ENCODE measurements around the gene GIPC1. TPM values are rescaled to one million over a fixed set of nuclear protein-coding genes. Genes with fewer than 3 reads are reported as not detected.

GIPC1 gene
- total RNA-seq, 1 experiment from 2014 or later, result 103 TPM

- ChIA-PET RAD21 (ENCODE audit: low non-redundant PET in 1 of 2, low total read pairs in 2 of 2, uncharacterized antibody in 2 of 2, unreplicated experiment in 2 of 2) (no interaction called here), CTCF (interaction anchor here (0.8 kb wide), 1 partner anchor 9 kb away, joined by 3 read pairs; no protein-coding TSS in a partner anchor), POLR2A (no interaction called here)
- Histone ChIP-seq H4K20me1 (ENCODE audit: insufficient read depth) (no peaks in the 10 kb centered on the region), H3K9me3 (ENCODE audit: control insufficient read depth in 1 of 2, insufficient read depth in 1 of 2, low read depth in 1 of 2, low read length in 2 of 2) (no peaks in the 10 kb centered on the region), H3K9me2 (ENCODE audit: insufficient read depth) (no peaks in the 10 kb centered on the region), H3K4me1 (ENCODE audit: control insufficient read depth in 1 of 2, insufficient read depth in 2 of 2, low read length in 2 of 2) (peaks cover 22 to 49% of the 10 kb centered on the region in 2 experiments; a peak in 3 of 4 replicates), H3K27me3 (ENCODE audit: insufficient read depth, low read length) (no peaks in the 10 kb centered on the region), H3K36me3 (ENCODE audit: control insufficient read depth in 1 of 2, insufficient read depth in 2 of 2, low read length in 2 of 2) (peaks cover 9 to 12% of the 10 kb centered on the region in 2 experiments; a peak in 3 of 4 replicates), H2AFZ (ENCODE audit: low read depth, low read length, poor library complexity, severe bottlenecking) (no peak overlapping the region), H3K4me3 (replicated peaks in 1 of 2; ENCODE audit: low read depth in 1 of 2, low read length in 2 of 2) (peak overlapping the region in 1 of 2 experiments; percentile 3; a peak in 1 of 4 replicates), H3K9ac (ENCODE audit: low read length) (no peak overlapping the region), H3K79me2 (ENCODE audit: insufficient read depth, low read length) (peaks cover 2% of the 10 kb centered on the region; the same call in 1 of the 2 replicates), H3K27ac (ENCODE audit: low read depth, low read length) (peak overlapping the region; percentile 51; the same call in 1 of the 2 replicates), H3K4me2 (ENCODE audit: low read length) (peak overlapping the region; percentile 72)
- intact Hi-C loops (cut with micrococcal nuclease), result no loop called here
- ATAC-seq (peak; percentile 57), DNase-seq (ENCODE audit: low read depth, low spot score) (peak; percentile 48)
- TF ChIP-seq EZH2phosphoT487 (IDR thresholded peaks at IDR 0.05; ENCODE audit: borderline replicate concordance), result no peak
- TF ChIP-seq POLR2AphosphoS5 (IDR thresholded peaks at IDR 0.05; ENCODE audit: low read depth, low read length), result peak; percentile 59
- TF ChIP-seq ELF1 (IDR thresholded peaks at IDR 0.05; ENCODE audit: borderline replicate concordance, low read depth), result no peak
- TF ChIP-seq TCF7L2 (IDR thresholded peaks at IDR 0.05; ENCODE audit: borderline replicate concordance, extremely low read depth, insufficient read depth, insufficient read length), result no peak
- no TSS peak for BruUV-seq (replicated peaks)
These were observed 19.1 kb downstream of the GIPC1 start for GRCh38 chr19:14476673-14477401.

GRCh38 chr19:14476327-14476672, 19.6 kb downstream of the GIPC1 start:
- Histone ChIP-seq H3K9ac (ENCODE audit: low read length) (no peak overlapping the region; the same call in 1 of the 2 replicates), H3K4me2 (ENCODE audit: low read length) (peak overlapping the region; percentile 72), H2AFZ (ENCODE audit: low read depth, low read length, poor library complexity, severe bottlenecking) (no peak overlapping the region), H3K9me2 (ENCODE audit: insufficient read depth) (no peaks in the 10 kb centered on the region), H3K4me3 (replicated peaks in 1 of 2; ENCODE audit: low read depth in 1 of 2, low read length in 2 of 2) (peak overlapping the region in 1 of 2 experiments; percentile 3; a peak in 1 of 4 replicates), H3K36me3 (ENCODE audit: control insufficient read depth in 1 of 2, insufficient read depth in 2 of 2, low read length in 2 of 2) (peaks cover 9 to 10% of the 10 kb centered on the region in 2 experiments; a peak in 3 of 4 replicates), H3K27ac (ENCODE audit: low read depth, low read length) (peak overlapping the region; percentile 51; the same call in 1 of the 2 replicates), H3K4me1 (ENCODE audit: control insufficient read depth in 1 of 2, insufficient read depth in 2 of 2, low read length in 2 of 2) (peaks cover 22 to 50% of the 10 kb centered on the region in 2 experiments; a peak in 3 of 4 replicates), H3K79me2 (ENCODE audit: insufficient read depth, low read length) (no peaks in the 10 kb centered on the region; the same call in 1 of the 2 replicates), H3K9me3 (ENCODE audit: control insufficient read depth in 1 of 2, insufficient read depth in 1 of 2, low read depth in 1 of 2, low read length in 2 of 2) (no peaks in the 10 kb centered on the region), H4K20me1 (ENCODE audit: insufficient read depth) (no peaks in the 10 kb centered on the region), H3K27me3 (ENCODE audit: insufficient read depth, low read length) (no peaks in the 10 kb centered on the region)
- TSS peak; percentile 39 for BruUV-seq (replicated peaks)
- CTCF ChIA-PET, result interaction anchor here (0.8 kb wide), 1 partner anchor 8 kb away, joined by 3 read pairs; no protein-coding TSS in a partner anchor
- POLR2A ChIA-PET, result no interaction called here
- ATAC-seq (no peak), DNase-seq (ENCODE audit: low read depth, low spot score) (no peak)
- RAD21 ChIA-PET (ENCODE audit: low non-redundant PET in 1 of 2, low total read pairs in 2 of 2, uncharacterized antibody in 2 of 2, unreplicated experiment in 2 of 2), result no interaction called here
- intact Hi-C loops (cut with micrococcal nuclease), result no loop called here
- TF ChIP-seq CTCF (IDR thresholded peaks at IDR 0.05 in 2 of 3, conservative IDR thresholded peaks at IDR 0.05 in 1 of 3; ENCODE audit: borderline replicate concordance in 1 of 3, insufficient read depth in 1 of 3, low read depth in 2 of 3, low read length in 2 of 3) (no peak), REST (IDR thresholded peaks at IDR 0.05; ENCODE audit: low read depth) (no peak), TCF7L2 (IDR thresholded peaks at IDR 0.05; ENCODE audit: borderline replicate concordance, extremely low read depth, insufficient read depth, insufficient read length) (no peak), ZBTB33 (IDR thresholded peaks at IDR 0.05; ENCODE audit: extremely low read depth, insufficient replicate concordance, low read length) (no peak), ZNF274 (IDR thresholded peaks at IDR 0.05; ENCODE audit: low read depth, low read length) (no peak)

Data from HCT116 (cell line).